Stimulated activated CD4-positive, alpha-beta T cell treated with anti-CD3 and anti-CD28 coated beads, Interleukin-4, amount 100 ng/mL, for 4 hours (primary cell): ENCODE data around the gene MMS19.
"Not testable (repeated sequence)": the region's sequence is repeated elsewhere in the genome, so short reads cannot be mapped to it uniquely, and the experiment has no call there.

Source experiments
- DNase-seq, 2 experiments: peaks; one replicate each; pipeline ENCODE4 v3.0.0-alpha.2; 2020

Gene MMS19

GRCh38 chr10:97498076-97498840 lies at the start of gene MMS19:
TSS of gene MMS19 (minus strand) at chr10:97498422. CDS start at chr10:97498384, 38 bp downstream.
- peak; percentile 99 to 100 for DNase-seq

- no peak for DNase-seq
These were observed 49.7 kb upstream of the MMS19 start for GRCh38 chr10:97547962-97548361.

- DNase-seq: no peak
These were observed 49.0 kb upstream of the MMS19 start for GRCh38 chr10:97547271-97547600.

GRCh38 chr10:97546456-97547270 lies 48.4 kb upstream of the MMS19 start:
- no peak for DNase-seq

- DNase-seq: peak; percentile 48 to 62
These were observed 44.9 kb upstream of the MMS19 start for GRCh38 chr10:97543025-97543546.

- DNase-seq: peak; percentile 44 to 64
These were observed 44.2 kb upstream of the MMS19 start for GRCh38 chr10:97542169-97543024.

- DNase-seq: no peak
These were observed 42.7 kb upstream of the MMS19 start for GRCh38 chr10:97540669-97541500.

GRCh38 chr10:97539523-97540200 lies 41.4 kb upstream of the MMS19 start:
- DNase-seq: no peak

- no peak for DNase-seq
These were observed 40.6 kb upstream of the MMS19 start for GRCh38 chr10:97538839-97539238.

GRCh38 chr10:97538411-97538810 lies 40.2 kb upstream of the MMS19 start:
- no peak for DNase-seq

GRCh38 chr10:97537186-97537869 lies 39.1 kb upstream of the MMS19 start:
- DNase-seq: no peak

GRCh38 chr10:97534746-97535367 lies 36.6 kb upstream of the MMS19 start:
- DNase-seq: peak; percentile 18 to 36

- DNase-seq: no peak
These were observed 35.7 kb upstream of the MMS19 start for GRCh38 chr10:97533888-97534287.

- DNase-seq: no peak
These were observed 34.9 kb upstream of the MMS19 start for GRCh38 chr10:97532935-97533671.

GRCh38 chr10:97531401-97531986 lies 33.3 kb upstream of the MMS19 start:
- no peak for DNase-seq

GRCh38 chr10:97529685-97530465 lies 31.7 kb upstream of the MMS19 start:
- DNase-seq: no peak

GRCh38 chr10:97528876-97529275 lies 30.7 kb upstream of the MMS19 start:
- DNase-seq: not testable (repeated sequence)

- DNase-seq: no peak
These were observed 27.5 kb upstream of the MMS19 start for GRCh38 chr10:97525683-97526110.
